ENCODE results near the gene APBB1IP.

GRCh38 chr10:26555719-26556368 lies 117.7 kb downstream of the APBB1IP start:
- TF ChIP-seq CTBP1 (IDR thresholded peaks at IDR 0.05; ENCODE audit: borderline replicate concordance) (no peak), ARNT (IDR thresholded peaks at IDR 0.05) (no peak), LEF1 (IDR thresholded peaks at IDR 0.05; ENCODE audit: borderline replicate concordance) (no peak), SP1 (IDR thresholded peaks at IDR 0.05) (no peak), ELF4 (IDR thresholded peaks at IDR 0.05) (no peak), FOXM1 (IDR thresholded peaks at IDR 0.05; ENCODE audit: borderline replicate concordance) (no peak), FOXK2 (IDR thresholded peaks at IDR 0.05) (no peak), L3MBTL2 (conservative IDR thresholded peaks at IDR 0.05) (no peak), FOXA1 (IDR thresholded peaks at IDR 0.05) (no peak), ZNF384 (IDR thresholded peaks at IDR 0.05) (no peak), BHLHE40 (IDR thresholded peaks at IDR 0.05; ENCODE audit: borderline replicate concordance) (no peak), NFRKB (IDR thresholded peaks at IDR 0.05) (no peak)
